ENCODE results near the gene MRPL48.
A peak's percentile ranks its signal among the peaks of the same experiment; 100 is the strongest.
"Not testable (repeated sequence)": the region's sequence is repeated elsewhere in the genome, so short reads cannot be mapped to it uniquely, and the experiment has no call there.

MRPL48 gene

GRCh38 chr11:73770811-73771210, 16.9 kb upstream of the MRPL48 start:
- 91 to 96% methylated on average over 7 of the region's 7 CpGs for WGBS, 2 experiments

GRCh38 chr11:73779084-73779902, 8.4 kb upstream of the MRPL48 start:
- Histone ChIP-seq H3K4me1 (ENCODE audit: control insufficient read depth, insufficient read depth, low read length) (no peaks in the 10 kb centered on the region), H3K27ac (ENCODE audit: insufficient read depth, low read depth, low read length, poor library complexity, severe bottlenecking) (peak overlapping the region; percentile 91)
- WGBS, 2 experiments: 1% methylated on average over 28 to 30 of the region's 30 CpGs

More at GRCh38 chr11:73770811-73771210, 16.9 kb upstream of the MRPL48 start:
- H3K36me3 ChIP-seq (ENCODE audit: control insufficient read depth, insufficient read depth, low read length); H3K9me3 ChIP-seq (ENCODE audit: control insufficient read depth, low read length); H3K4me3 ChIP-seq (ENCODE audit: insufficient read depth, low read depth, low read length); H3K4me1 ChIP-seq (ENCODE audit: control insufficient read depth, insufficient read depth, low read length); H3K27ac ChIP-seq (ENCODE audit: insufficient read depth, low read depth, low read length, poor library complexity, severe bottlenecking); H3K27me3 ChIP-seq (ENCODE audit: control insufficient read depth, insufficient read depth, low read length, poor library complexity, severe bottlenecking): not testable (repeated sequence)

GRCh38 chr11:73781303-73781702, 6.4 kb upstream of the MRPL48 start:
- Histone ChIP-seq H3K27me3 (ENCODE audit: control insufficient read depth, insufficient read depth, low read length, poor library complexity, severe bottlenecking) (no peaks in the 10 kb centered on the region), H3K9me3 (ENCODE audit: control insufficient read depth, low read length) (no peaks in the 10 kb centered on the region), H3K4me3 (ENCODE audit: insufficient read depth, low read depth, low read length) (no peak overlapping the region), H3K27ac (ENCODE audit: insufficient read depth, low read depth, low read length, poor library complexity, severe bottlenecking) (no peak overlapping the region), H3K4me1 (ENCODE audit: control insufficient read depth, insufficient read depth, low read length) (no peaks in the 10 kb centered on the region), H3K36me3 (ENCODE audit: control insufficient read depth, insufficient read depth, low read length) (no peaks in the 10 kb centered on the region)
- 94 to 97% methylated on average over 4 to 6 of the region's 6 CpGs for WGBS, 2 experiments

More at GRCh38 chr11:73779084-73779902, 8.4 kb upstream of the MRPL48 start:
- Histone ChIP-seq H3K9me3 (ENCODE audit: control insufficient read depth, low read length) (no peaks in the 10 kb centered on the region), H3K4me3 (ENCODE audit: insufficient read depth, low read depth, low read length) (peak overlapping the region; percentile 61), H3K27me3 (ENCODE audit: control insufficient read depth, insufficient read depth, low read length, poor library complexity, severe bottlenecking) (no peaks in the 10 kb centered on the region), H3K36me3 (ENCODE audit: control insufficient read depth, insufficient read depth, low read length) (no peaks in the 10 kb centered on the region)

DNA sequence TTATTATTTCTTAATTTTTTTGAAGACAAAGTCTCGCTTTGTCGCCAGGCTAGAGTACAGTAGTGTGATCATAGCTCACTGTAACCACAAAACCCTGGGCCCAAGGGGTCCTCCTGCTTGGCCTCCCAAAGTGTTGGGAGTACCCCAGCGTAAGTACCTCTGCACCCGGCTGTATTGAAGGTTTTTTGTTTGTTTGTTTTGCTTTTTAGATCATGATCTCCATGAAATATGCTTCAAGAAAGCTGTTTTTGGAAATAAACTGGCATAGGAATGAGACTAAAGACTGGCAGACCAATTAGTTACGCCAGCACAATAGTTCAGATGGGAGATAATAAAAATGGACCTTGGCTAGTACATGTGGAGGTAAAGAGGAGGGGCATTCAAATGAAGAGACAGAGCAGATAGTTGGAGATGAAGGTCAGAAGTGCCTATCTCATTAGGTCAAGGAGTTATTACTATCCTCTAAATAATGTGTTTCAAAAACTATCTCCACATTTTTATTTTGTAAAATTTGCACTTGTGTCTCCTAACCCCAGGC, 4.1 kb upstream of the MRPL48 start:
- WGBS, 2 experiments: 91 to 92% methylated on average over 5 of the region's 5 CpGs

GRCh38 chr11:73784080-73784634, 3.5 kb upstream of the MRPL48 start:
- Histone ChIP-seq H3K27ac (ENCODE audit: insufficient read depth, low read depth, low read length, poor library complexity, severe bottlenecking) (no peak overlapping the region), H3K36me3 (ENCODE audit: control insufficient read depth, insufficient read depth, low read length) (no peaks in the 10 kb centered on the region), H3K4me3 (ENCODE audit: insufficient read depth, low read depth, low read length) (no peak overlapping the region), H3K27me3 (ENCODE audit: control insufficient read depth, insufficient read depth, low read length, poor library complexity, severe bottlenecking) (no peaks in the 10 kb centered on the region), H3K9me3 (ENCODE audit: control insufficient read depth, low read length) (no peaks in the 10 kb centered on the region), H3K4me1 (ENCODE audit: control insufficient read depth, insufficient read depth, low read length) (no peaks in the 10 kb centered on the region)
- WGBS, 2 experiments: 89 to 92% methylated on average over 6 of the region's 6 CpGs

More for the DNA sequence above, 4.1 kb upstream of the MRPL48 start:
- no peaks in the 10 kb centered on the region for H3K36me3 ChIP-seq (ENCODE audit: control insufficient read depth, insufficient read depth, low read length)
- no peaks in the 10 kb centered on the region for H3K9me3 ChIP-seq (ENCODE audit: control insufficient read depth, low read length)
- no peak overlapping the region for H3K27ac ChIP-seq (ENCODE audit: insufficient read depth, low read depth, low read length, poor library complexity, severe bottlenecking)
- no peaks in the 10 kb centered on the region for H3K27me3 ChIP-seq (ENCODE audit: control insufficient read depth, insufficient read depth, low read length, poor library complexity, severe bottlenecking)
- no peak overlapping the region for H3K4me3 ChIP-seq (ENCODE audit: insufficient read depth, low read depth, low read length)
- no peaks in the 10 kb centered on the region for H3K4me1 ChIP-seq (ENCODE audit: control insufficient read depth, insufficient read depth, low read length)

DNA sequence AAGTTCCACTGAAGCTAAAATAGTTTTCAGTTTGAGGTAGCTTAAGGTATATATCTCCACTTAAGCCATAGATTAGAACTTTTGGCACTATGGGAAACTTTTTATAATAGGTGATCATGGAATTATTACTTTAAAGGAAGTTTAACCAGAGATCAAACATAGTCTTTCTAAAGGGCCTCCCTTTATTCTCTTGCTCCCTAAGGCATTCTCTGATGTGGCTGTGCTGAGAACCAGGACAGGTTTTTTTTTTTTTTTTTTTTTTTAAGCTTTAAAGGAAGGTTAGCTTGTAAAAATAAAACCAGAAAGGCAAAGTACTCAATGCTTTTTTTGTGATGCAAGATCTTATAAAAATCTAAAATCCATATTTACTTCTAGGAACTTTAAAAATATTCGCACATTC, 2.9 kb upstream of the MRPL48 start:
- WGBS, 2 experiments: 100% methylated on average over 1 of the region's 1 CpG; no CpG with 5 or more reads in 1 of the 2 experiments
- Histone ChIP-seq H3K27me3 (ENCODE audit: control insufficient read depth, insufficient read depth, low read length, poor library complexity, severe bottlenecking) (no peaks in the 10 kb centered on the region), H3K36me3 (ENCODE audit: control insufficient read depth, insufficient read depth, low read length) (no peaks in the 10 kb centered on the region), H3K4me1 (ENCODE audit: control insufficient read depth, insufficient read depth, low read length) (no peaks in the 10 kb centered on the region), H3K4me3 (ENCODE audit: insufficient read depth, low read depth, low read length) (no peak overlapping the region), H3K9me3 (ENCODE audit: control insufficient read depth, low read length) (no peaks in the 10 kb centered on the region), H3K27ac (ENCODE audit: insufficient read depth, low read depth, low read length, poor library complexity, severe bottlenecking) (no peak overlapping the region)

- not testable (repeated sequence) for H3K27ac ChIP-seq (ENCODE audit: insufficient read depth, low read depth, low read length, poor library complexity, severe bottlenecking); H3K4me1 ChIP-seq (ENCODE audit: control insufficient read depth, insufficient read depth, low read length); H3K4me3 ChIP-seq (ENCODE audit: insufficient read depth, low read depth, low read length); H3K27me3 ChIP-seq (ENCODE audit: control insufficient read depth, insufficient read depth, low read length, poor library complexity, severe bottlenecking); H3K9me3 ChIP-seq (ENCODE audit: control insufficient read depth, low read length); H3K36me3 ChIP-seq (ENCODE audit: control insufficient read depth, insufficient read depth, low read length)
Observed at GRCh38 chr11:73785467-73785866, 2.2 kb upstream of the MRPL48 start.

GRCh38 chr11:73787051-73787642, 527 bp upstream of the MRPL48 start:
- Histone ChIP-seq H3K9me3 (ENCODE audit: control insufficient read depth, low read length) (no peaks in the 10 kb centered on the region), H3K27me3 (ENCODE audit: control insufficient read depth, insufficient read depth, low read length, poor library complexity, severe bottlenecking) (no peaks in the 10 kb centered on the region), H3K36me3 (ENCODE audit: control insufficient read depth, insufficient read depth, low read length) (no peaks in the 10 kb centered on the region), H3K27ac (ENCODE audit: insufficient read depth, low read depth, low read length, poor library complexity, severe bottlenecking) (no peak overlapping the region), H3K4me3 (ENCODE audit: insufficient read depth, low read depth, low read length) (peak overlapping the region; percentile 79), H3K4me1 (ENCODE audit: control insufficient read depth, insufficient read depth, low read length) (no peaks in the 10 kb centered on the region)
- WGBS, 2 experiments: 88 to 89% methylated on average over 17 of the region's 17 CpGs

- Histone ChIP-seq H3K4me1 (ENCODE audit: control insufficient read depth, insufficient read depth, low read length) (no peaks in the 10 kb centered on the region), H3K36me3 (ENCODE audit: control insufficient read depth, insufficient read depth, low read length) (no peaks in the 10 kb centered on the region), H3K27me3 (ENCODE audit: control insufficient read depth, insufficient read depth, low read length, poor library complexity, severe bottlenecking) (no peaks in the 10 kb centered on the region), H3K9me3 (ENCODE audit: control insufficient read depth, low read length) (no peaks in the 10 kb centered on the region), H3K4me3 (ENCODE audit: insufficient read depth, low read depth, low read length) (no peak overlapping the region), H3K27ac (ENCODE audit: insufficient read depth, low read depth, low read length, poor library complexity, severe bottlenecking) (no peak overlapping the region)
- WGBS, 2 experiments: 97 to 98% methylated on average over 5 of the region's 5 CpGs
Observed at GRCh38 chr11:73789279-73789670, 1.6 kb downstream of the MRPL48 start.

DNA sequence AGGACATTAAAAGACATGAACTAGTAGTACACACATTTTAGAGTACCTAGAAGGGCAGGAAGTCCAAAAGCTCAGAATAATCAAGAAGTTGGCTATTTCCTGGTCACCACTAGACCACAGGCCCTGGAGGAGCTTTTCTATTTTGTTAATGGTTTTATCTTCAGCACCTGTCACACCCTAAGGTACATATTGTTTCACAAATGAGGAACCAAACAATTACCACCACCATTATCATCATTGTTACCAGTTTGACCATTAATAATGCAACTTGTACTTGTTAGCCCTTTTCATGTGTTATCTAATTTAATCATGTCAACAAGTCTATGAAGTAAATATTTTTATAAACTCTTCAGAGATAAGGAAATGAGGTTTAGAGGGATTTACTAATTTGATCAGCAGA, 4.9 kb downstream of the MRPL48 start:
- H3K4me3 ChIP-seq (ENCODE audit: insufficient read depth, low read depth, low read length): no peak overlapping the region
- H3K27ac ChIP-seq (ENCODE audit: insufficient read depth, low read depth, low read length, poor library complexity, severe bottlenecking): no peak overlapping the region
- H3K4me1 ChIP-seq (ENCODE audit: control insufficient read depth, insufficient read depth, low read length): no peaks in the 10 kb centered on the region
- H3K27me3 ChIP-seq (ENCODE audit: control insufficient read depth, insufficient read depth, low read length, poor library complexity, severe bottlenecking): no peaks in the 10 kb centered on the region
- H3K36me3 ChIP-seq (ENCODE audit: control insufficient read depth, insufficient read depth, low read length): no peaks in the 10 kb centered on the region
- no peaks in the 10 kb centered on the region for H3K9me3 ChIP-seq (ENCODE audit: control insufficient read depth, low read length)

Data from ectodermal cell (in vitro differentiated cells).